NK-92 (cell line): ENCODE data around the gene CLIC2.

ENCODE experiments used
- DNase-seq: peaks from one replicate; lab custom pipeline; 2025; ENCODE audit not compliant: unreplicated experiment; lab: John Stamatoyannopoulos, UW

CLIC2 gene

GRCh38 chrX:155263854-155264628, 70.4 kb downstream of the CLIC2 start, which contains the start of gene RAB39B:
Gene RAB39B (minus strand): TSS chrX:155264491. CDS start chrX:155264288, 203 bp downstream.
- DNase-seq, result no peak

- DNase-seq, result no peak
These were observed 71.3 kb downstream of the CLIC2 start for GRCh38 chrX:155262970-155263754.

GRCh38 chrX:155259752-155260151, 74.7 kb downstream of the CLIC2 start:
- DNase-seq, result no peak

GRCh38 chrX:155251391-155251790, 83.0 kb downstream of the CLIC2 start:
- no peak for DNase-seq

GRCh38 chrX:155247497-155247896, 86.9 kb downstream of the CLIC2 start:
- no peak for DNase-seq

- DNase-seq, result no peak
These were observed 87.7 kb downstream of the CLIC2 start for GRCh38 chrX:155246748-155247147.

GRCh38 chrX:155242300-155242699, 92.1 kb downstream of the CLIC2 start:
- no peak for DNase-seq

- no peak for DNase-seq
These were observed 96.7 kb downstream of the CLIC2 start for GRCh38 chrX:155237719-155238118.

- DNase-seq, result no peak
These were observed 98.5 kb downstream of the CLIC2 start for GRCh38 chrX:155235891-155236290.

GRCh38 chrX:155231163-155231562, 103.3 kb downstream of the CLIC2 start:
- DNase-seq, result no peak
